Activated effector memory CD4-positive, alpha-beta T cell treated with anti-CD3 and anti-CD28 coated beads, Interleukin-2, amount 50 U/mL, for 16 hours (primary cell): ENCODE data around the gene NUFIP2.
A peak's percentile ranks its signal among the peaks of the same experiment; 100 is the strongest.
"Not testable (repeated sequence)": the region's sequence is repeated elsewhere in the genome, so short reads cannot be mapped to it uniquely, and the experiment has no call there.

Experiments used
- DNase-seq: peaks from one replicate; pipeline ENCODE4 v3.0.0-alpha.2; 2020

The NUFIP2 gene, protein sequence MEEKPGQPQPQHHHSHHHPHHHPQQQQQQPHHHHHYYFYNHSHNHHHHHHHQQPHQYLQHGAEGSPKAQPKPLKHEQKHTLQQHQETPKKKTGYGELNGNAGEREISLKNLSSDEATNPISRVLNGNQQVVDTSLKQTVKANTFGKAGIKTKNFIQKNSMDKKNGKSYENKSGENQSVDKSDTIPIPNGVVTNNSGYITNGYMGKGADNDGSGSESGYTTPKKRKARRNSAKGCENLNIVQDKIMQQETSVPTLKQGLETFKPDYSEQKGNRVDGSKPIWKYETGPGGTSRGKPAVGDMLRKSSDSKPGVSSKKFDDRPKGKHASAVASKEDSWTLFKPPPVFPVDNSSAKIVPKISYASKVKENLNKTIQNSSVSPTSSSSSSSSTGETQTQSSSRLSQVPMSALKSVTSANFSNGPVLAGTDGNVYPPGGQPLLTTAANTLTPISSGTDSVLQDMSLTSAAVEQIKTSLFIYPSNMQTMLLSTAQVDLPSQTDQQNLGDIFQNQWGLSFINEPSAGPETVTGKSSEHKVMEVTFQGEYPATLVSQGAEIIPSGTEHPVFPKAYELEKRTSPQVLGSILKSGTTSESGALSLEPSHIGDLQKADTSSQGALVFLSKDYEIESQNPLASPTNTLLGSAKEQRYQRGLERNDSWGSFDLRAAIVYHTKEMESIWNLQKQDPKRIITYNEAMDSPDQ

GRCh38 chr17:29293890-29294579 is at the start of gene NUFIP2:
Gene NUFIP2, minus strand, starts transcription at chr17:29294148. Its CDS starts 89 bp downstream, at chr17:29294059.
- peak; percentile 99 for DNase-seq

- DNase-seq: no peak
These were observed 48.3 kb upstream of the NUFIP2 start for GRCh38 chr17:29342158-29342765.

GRCh38 chr17:29341726-29342125 is 47.8 kb upstream of the NUFIP2 start:
- no peak for DNase-seq

DNA sequence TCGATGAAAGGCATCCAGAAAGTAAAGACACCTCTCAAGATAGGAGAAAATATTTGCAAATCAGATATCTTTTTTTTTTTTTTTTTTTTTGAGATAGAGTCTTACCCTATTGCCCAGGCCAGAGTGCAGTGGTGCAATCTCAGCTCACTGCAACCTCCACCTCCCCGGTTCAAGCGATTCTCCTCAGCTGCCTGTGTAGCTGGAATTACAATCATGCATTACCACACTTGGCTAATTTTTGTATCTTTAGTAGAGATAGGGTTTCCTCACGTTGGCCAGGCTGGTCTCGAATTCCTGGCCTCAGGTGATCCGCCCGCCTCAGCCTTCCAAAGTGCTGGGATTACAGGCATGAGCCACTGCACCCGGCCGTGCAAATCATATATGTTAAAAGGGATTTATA is 45.1 kb upstream of the NUFIP2 start:
- not testable (repeated sequence) for DNase-seq

DNA sequence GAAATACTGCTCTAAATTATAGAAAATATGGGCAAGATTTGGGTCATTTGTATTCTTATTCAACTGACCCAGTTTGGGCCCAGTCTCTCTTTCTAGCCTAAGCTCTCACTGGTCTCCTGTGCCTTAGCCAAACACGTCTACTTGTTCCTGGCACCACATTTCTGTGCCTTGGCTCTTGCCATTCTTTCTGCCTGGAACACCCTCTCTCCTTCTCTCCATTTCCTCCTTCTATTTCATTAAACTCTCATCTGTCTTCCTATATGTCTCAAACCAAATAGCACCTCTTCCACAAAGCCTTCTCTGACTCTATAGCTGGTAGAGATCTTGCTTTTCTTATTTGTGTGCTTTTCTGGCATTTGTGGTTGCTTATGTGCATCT is 37.7 kb upstream of the NUFIP2 start:
- no peak for DNase-seq

- DNase-seq: no peak
These were observed 37.2 kb upstream of the NUFIP2 start for GRCh38 chr17:29331075-29331707.

GRCh38 chr17:29327412-29327811 is 33.5 kb upstream of the NUFIP2 start:
- no peak for DNase-seq

GRCh38 chr17:29326023-29326813 is 32.3 kb upstream of the NUFIP2 start:
- no peak for DNase-seq

- DNase-seq: no peak
These were observed 28.4 kb upstream of the NUFIP2 start for GRCh38 chr17:29322363-29322762.

DNA sequence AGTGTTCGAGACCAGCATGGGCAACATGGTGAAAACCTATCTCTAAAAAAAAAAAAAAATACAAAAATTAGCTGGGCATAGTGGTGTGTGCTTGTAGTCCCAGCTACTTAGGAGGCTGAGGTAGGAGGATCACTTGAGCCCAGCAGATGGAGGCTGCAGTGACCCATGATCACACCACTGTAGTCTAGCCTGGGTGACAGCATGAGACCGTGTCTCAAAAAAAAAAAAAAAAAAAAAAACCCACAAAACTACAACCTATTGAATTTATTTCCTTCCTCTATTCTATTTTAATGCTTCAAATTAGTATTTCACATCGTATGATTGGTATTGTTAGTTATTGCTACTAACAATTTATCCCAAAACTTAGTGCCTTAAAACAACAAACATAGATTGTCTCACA is 9.4 kb upstream of the NUFIP2 start:
- DNase-seq: no peak

DNA sequence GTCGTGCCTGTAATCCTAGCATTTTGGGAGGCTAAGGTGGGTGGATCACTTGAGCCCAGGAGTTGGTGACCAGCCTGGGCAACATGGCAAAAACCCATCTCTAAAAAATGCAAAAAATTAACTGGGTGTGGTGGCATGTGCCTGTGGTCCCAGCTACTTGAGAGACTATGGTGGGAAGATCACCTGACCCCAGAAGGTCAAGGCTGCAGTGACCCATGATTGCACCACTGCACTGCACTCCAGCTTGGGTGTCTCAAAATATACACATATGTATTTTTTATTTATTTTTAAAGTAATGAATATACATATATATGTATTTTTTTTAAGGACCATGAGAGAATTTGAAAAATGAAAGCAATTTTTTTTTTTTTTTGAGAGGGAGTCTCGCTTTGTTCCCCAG is 5.1 kb upstream of the NUFIP2 start:
- no peak for DNase-seq

- no peak for DNase-seq
These were observed 1.5 kb upstream of the NUFIP2 start for GRCh38 chr17:29295420-29295819.

DNA sequence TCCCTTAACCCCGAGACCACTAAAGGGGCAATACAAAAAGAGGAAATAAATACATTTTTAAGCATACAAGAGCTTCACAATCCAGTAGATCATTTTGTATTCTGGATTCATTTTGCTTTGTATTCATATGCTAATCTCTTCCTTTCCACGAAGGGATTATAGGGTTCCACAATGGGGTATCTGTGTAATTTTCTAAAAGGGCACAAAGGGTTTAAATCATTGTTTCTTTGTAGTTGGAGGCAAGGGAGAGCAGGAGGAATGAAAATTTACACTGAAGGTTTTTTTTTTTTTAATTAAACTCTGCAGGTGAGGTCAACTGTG is 592 bp upstream of the NUFIP2 start:
- DNase-seq: no peak

DNA sequence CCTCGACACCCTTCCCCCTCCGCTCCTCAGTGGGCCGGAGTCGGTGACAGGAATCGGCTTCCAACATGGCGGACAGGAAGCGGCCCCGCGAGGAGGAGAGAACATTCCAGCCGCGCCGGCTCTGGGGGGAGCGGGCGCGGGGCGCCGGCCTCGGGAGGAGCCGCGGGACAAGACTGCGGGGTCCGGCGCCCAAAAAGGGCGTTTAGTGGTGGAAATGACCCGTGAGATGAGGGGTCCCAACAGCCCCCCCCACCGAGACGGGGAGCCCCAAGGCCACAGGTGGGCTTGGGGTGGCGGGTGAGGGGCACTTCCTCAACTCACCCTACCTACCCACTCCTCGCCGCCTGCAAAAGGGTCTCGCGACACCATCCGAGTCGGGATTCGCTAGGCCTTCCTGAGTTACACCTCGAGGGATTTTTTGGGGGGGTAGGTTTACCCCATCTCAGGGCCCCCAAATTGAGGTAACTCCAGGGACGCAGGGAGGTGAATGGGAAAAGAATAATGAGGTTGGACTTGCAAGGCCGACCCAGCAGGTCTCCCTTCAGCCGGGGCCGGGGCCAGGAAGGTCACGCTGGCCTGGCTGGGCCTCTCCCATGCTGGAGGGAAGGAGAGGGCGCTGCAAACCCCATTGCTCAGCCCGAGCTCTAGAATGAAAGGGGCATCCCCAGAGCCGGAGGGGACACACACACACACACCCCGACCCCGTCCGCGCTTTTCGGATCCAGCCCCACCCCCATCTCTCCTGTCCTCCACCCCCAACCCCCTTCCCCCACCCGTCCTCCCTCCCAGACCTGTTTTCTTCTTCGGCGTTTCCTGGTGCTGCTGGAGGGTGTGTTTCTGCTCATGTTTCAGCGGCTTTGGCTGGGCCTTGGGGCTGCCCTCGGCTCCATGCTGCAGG is 707 bp downstream of the NUFIP2 start:
- peak; percentile 86 for DNase-seq

DNA sequence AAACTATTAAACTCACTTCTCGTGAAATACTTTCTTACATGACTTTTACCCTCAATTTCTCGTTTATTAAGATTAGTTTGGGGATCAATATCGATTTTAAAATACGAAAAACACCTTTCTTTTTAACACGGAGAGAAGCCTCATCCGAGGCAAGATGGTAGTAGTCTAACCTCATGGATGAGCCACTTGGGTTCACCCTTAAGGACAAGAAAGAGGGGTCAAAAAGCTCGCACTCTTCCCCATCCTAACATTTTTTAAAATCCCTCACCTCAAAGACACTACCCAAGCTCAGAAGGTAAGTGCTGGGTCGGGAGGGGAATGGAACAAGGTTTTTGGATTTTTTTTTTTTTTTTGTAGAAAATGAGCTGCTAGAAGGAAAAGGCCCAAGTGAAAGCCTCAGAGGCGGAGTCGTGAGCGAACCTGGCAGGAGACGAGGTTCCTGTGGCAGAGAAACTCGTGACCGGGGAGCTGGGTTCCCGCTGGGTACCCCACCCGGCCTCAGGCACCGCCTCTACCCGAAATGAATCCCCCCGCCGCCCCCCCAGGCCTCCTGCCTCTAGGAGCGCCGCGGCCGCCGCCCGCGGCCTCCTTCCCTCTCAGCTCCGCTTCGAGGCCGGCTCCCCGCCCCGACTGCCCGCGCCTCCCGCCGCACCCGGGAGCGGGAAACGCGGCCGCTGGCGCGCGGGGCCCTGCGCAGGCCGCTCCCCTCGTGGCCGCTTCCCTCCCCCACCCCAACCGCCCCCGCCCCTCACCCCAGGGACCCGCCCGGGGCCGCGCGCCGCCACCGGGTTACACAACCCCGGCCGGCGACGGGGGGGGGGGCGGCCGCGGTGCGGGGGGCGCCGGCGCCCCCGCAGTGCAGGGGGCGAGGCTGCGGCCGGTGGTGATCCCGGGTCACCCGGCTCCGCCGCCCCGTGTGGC is 1.6 kb downstream of the NUFIP2 start:
- DNase-seq: peak; percentile 84

DNA sequence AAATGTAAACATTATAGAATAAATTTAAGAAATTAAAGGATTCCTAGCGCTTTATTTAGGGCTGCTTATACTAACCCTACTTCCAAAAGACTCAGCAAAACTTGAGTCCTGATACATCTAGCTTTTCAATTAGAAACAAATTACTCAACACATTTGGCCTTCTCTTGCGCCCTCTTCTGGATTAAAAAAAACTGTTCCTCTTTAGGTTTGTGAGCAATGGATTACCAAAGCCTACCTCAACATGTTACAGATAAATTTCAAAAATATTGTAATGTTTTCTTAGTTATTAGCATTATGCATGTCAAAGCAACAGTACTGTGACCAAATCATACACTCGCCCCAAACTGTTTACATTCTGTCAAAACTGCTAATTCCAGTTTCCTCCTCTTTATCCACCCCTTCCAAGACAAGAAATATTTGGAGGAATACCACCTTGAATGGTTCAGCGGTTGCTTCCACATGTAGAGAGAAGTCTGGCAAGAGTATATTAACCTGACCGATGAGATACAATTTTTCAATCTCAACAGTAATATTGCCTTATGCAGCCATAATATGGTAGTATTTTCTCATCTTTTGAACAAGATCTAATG is 2.7 kb downstream of the NUFIP2 start:
- DNase-seq: no peak

- peak; percentile 62 for DNase-seq
These were observed 4.1 kb downstream of the NUFIP2 start for GRCh38 chr17:29289852-29290251.

DNA sequence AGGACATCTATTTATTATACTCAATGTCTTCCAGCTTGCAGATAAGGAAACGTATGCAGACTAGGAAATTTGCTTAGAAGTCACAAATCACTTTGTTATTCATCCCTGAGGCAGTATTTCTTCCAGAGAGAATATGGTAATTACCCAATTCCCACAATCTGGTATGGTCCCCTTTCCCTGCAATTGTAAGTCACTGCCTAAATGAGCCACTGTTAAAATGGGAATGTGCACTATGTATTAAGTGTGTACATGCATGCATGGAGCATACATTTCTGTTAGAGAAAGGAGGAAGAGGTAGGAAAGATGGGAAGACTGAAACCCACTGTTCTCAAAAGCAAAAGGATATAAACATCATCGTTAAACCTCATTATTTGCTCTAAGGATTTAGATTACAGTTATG is 10.0 kb downstream of the NUFIP2 start:
- DNase-seq: no peak

- DNase-seq: no peak
These were observed 10.5 kb downstream of the NUFIP2 start for GRCh38 chr17:29283496-29283895.
